ENCODE data around the gene VASH2. TPM values are rescaled to one million over a fixed set of nuclear protein-coding genes. Genes with fewer than 3 reads are reported as not detected.
A peak's percentile ranks its signal among the peaks of the same experiment; 100 is the strongest.

The VASH2 gene
- total RNA-seq, 1 experiment from 2014 or later: 303 TPM

DNA sequence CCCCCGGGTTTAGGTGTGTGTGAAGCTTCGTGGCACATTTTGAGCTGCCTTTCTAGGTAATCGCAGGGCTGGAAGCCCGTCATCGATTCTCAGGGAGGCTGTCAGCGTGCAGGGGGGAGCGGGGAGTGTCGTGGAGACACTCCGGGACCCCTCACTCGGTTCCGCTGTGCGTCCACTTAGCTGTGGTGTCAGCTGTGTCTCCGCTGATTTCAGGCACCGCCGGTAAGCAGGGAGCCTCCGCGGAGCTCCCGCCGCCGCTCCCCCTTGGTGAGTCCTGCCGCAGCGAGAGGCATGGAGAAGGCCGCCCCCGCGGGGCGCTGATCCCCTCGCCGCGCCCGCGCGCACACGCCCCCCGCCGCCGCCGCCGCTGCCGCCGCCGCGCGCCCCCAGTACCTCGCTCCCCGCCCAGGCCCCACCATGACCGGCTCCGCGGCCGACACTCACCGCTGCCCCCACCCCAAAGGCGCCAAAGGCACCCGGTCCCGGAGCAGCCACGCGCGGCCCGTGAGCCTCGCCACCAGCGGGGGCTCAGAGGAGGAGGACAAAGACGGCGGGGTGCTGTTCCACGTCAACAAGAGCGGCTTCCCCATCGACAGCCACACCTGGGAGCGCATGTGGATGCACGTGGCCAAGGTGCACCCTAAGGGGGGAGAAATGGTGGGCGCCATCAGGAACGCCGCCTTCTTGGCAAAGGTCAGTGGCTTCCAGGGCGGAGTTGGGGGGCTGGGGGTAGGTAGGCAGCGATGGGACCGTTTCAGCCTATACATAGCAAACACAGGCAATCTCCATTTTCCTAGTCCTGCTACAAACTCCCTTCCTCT is 995 bp downstream of the VASH2 start:
- peaks cover 10% of the 10 kb centered on the region for H3K9me3 Mint-ChIP-seq
- TF ChIP-seq CREM (CRISPR knock-in tag; IDR thresholded peaks at IDR 0.05): 0 out of 2 replicates have a peak, but pooled peaks have one; percentile 42
- TF ChIP-seq, protein P1, sequence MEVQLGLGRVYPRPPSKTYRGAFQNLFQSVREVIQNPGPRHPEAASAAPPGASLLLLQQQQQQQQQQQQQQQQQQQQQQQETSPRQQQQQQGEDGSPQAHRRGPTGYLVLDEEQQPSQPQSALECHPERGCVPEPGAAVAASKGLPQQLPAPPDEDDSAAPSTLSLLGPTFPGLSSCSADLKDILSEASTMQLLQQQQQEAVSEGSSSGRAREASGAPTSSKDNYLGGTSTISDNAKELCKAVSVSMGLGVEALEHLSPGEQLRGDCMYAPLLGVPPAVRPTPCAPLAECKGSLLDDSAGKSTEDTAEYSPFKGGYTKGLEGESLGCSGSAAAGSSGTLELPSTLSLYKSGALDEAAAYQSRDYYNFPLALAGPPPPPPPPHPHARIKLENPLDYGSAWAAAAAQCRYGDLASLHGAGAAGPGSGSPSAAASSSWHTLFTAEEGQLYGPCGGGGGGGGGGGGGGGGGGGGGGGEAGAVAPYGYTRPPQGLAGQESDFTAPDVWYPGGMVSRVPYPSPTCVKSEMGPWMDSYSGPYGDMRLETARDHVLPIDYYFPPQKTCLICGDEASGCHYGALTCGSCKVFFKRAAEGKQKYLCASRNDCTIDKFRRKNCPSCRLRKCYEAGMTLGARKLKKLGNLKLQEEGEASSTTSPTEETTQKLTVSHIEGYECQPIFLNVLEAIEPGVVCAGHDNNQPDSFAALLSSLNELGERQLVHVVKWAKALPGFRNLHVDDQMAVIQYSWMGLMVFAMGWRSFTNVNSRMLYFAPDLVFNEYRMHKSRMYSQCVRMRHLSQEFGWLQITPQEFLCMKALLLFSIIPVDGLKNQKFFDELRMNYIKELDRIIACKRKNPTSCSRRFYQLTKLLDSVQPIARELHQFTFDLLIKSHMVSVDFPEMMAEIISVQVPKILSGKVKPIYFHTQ (CRISPR knock-in tag; IDR thresholded peaks at IDR 0.05): no peak
- peak; percentile 59; the same call in 1 of the 2 replicates for TF ChIP-seq NFE2L1 (CRISPR knock-in tag; IDR thresholded peaks at IDR 0.05)
- TF ChIP-seq, protein P2, sequence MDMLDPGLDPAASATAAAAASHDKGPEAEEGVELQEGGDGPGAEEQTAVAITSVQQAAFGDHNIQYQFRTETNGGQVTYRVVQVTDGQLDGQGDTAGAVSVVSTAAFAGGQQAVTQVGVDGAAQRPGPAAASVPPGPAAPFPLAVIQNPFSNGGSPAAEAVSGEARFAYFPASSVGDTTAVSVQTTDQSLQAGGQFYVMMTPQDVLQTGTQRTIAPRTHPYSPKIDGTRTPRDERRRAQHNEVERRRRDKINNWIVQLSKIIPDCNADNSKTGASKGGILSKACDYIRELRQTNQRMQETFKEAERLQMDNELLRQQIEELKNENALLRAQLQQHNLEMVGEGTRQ (CRISPR knock-in tag; IDR thresholded peaks at IDR 0.05): no peak
- TF ChIP-seq, protein P3, sequence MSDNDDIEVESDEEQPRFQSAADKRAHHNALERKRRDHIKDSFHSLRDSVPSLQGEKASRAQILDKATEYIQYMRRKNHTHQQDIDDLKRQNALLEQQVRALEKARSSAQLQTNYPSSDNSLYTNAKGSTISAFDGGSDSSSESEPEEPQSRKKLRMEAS (CRISPR knock-in tag; IDR thresholded peaks at IDR 0.05): peak; percentile 84
- no peak for TF ChIP-seq NR3C1 (CRISPR knock-in tag; conservative IDR thresholded peaks at IDR 0.05; ENCODE audit: low read depth)
- no peak for TF ChIP-seq OVOL2 (CRISPR knock-in tag; IDR thresholded peaks at IDR 0.05; ENCODE audit: borderline replicate concordance)
- 0 out of 2 replicates have a peak, but pooled peaks have one; percentile 39 for TF ChIP-seq SP1 (CRISPR knock-in tag; conservative IDR thresholded peaks at IDR 0.05)
- no peak for TF ChIP-seq CREB1 (CRISPR knock-in tag; IDR thresholded peaks at IDR 0.05)
- TF ChIP-seq FOXP1 (CRISPR knock-in tag; IDR thresholded peaks at IDR 0.05; ENCODE audit: borderline replicate concordance): peak; percentile 73; the same call in 1 of the 2 replicates
- no peak for TF ChIP-seq EMX1 (CRISPR knock-in tag; IDR thresholded peaks at IDR 0.05)
- TF ChIP-seq ZNF138 (CRISPR knock-in tag; conservative IDR thresholded peaks at IDR 0.05): no peak
- TF ChIP-seq TP53 (CRISPR knock-in tag; IDR thresholded peaks at IDR 0.05): 0 out of 2 replicates have a peak, but pooled peaks have one; percentile 23
- TF ChIP-seq SMAD3 (CRISPR knock-in tag; IDR thresholded peaks at IDR 0.05; ENCODE audit: borderline replicate concordance): 0 out of 2 replicates have a peak, but pooled peaks have one; percentile 10
- TF ChIP-seq, protein P4, sequence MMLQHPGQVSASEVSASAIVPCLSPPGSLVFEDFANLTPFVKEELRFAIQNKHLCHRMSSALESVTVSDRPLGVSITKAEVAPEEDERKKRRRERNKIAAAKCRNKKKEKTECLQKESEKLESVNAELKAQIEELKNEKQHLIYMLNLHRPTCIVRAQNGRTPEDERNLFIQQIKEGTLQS (CRISPR knock-in tag; conservative IDR thresholded peaks at IDR 0.05): 0 out of 2 replicates have a peak, but pooled peaks have one; percentile 36
- no peak for TF ChIP-seq ZNF263 (CRISPR knock-in tag; IDR thresholded peaks at IDR 0.05; ENCODE audit: low read depth)
- 0 out of 2 replicates have a peak, but pooled peaks have one; percentile 45 for TF ChIP-seq ATF1 (CRISPR knock-in tag; IDR thresholded peaks at IDR 0.05)
- no peak for TF ChIP-seq IRF2 (CRISPR knock-in tag; IDR thresholded peaks at IDR 0.05; ENCODE audit: borderline replicate concordance, low read depth)
- peak; percentile 62; the same call in 1 of the 2 replicates for TF ChIP-seq FOXK1 (CRISPR knock-in tag; IDR thresholded peaks at IDR 0.05)
- peak; percentile 24; the same call in 1 of the 2 replicates for TF ChIP-seq ZNF121 (CRISPR knock-in tag; IDR thresholded peaks at IDR 0.05)
- TF ChIP-seq, protein P5, sequence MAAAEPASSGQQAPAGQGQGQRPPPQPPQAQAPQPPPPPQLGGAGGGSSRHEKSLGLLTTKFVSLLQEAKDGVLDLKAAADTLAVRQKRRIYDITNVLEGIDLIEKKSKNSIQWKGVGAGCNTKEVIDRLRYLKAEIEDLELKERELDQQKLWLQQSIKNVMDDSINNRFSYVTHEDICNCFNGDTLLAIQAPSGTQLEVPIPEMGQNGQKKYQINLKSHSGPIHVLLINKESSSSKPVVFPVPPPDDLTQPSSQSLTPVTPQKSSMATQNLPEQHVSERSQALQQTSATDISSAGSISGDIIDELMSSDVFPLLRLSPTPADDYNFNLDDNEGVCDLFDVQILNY (CRISPR knock-in tag; IDR thresholded peaks at IDR 0.05): peak; percentile 58; the same call in 1 of the 2 replicates
- TF ChIP-seq, protein P6, sequence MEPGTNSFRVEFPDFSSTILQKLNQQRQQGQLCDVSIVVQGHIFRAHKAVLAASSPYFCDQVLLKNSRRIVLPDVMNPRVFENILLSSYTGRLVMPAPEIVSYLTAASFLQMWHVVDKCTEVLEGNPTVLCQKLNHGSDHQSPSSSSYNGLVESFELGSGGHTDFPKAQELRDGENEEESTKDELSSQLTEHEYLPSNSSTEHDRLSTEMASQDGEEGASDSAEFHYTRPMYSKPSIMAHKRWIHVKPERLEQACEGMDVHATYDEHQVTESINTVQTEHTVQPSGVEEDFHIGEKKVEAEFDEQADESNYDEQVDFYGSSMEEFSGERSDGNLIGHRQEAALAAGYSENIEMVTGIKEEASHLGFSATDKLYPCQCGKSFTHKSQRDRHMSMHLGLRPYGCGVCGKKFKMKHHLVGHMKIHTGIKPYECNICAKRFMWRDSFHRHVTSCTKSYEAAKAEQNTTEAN (CRISPR knock-in tag; IDR thresholded peaks at IDR 0.05): peak; percentile 63; the same call in 1 of the 2 replicates
- peaks cover 14% of the 10 kb centered on the region for H3K27me3 Mint-ChIP-seq (ENCODE audit: low read depth)
- no peak for ATAC-seq
- no peak for DNase-seq (ENCODE audit: low spot score)
- peak overlapping the region; percentile 89 for H3K4me3 Mint-ChIP-seq
- POLR2A ChIA-PET: interaction anchor here (0.6 to 2.1 kb wide), 6 partner anchors 16 to 343 kb away, joined by 3 to 7 read pairs (median 4); partner anchors contain the start of genes ATF3 and FLVCR1
- H3K36me3 Mint-ChIP-seq: peaks cover 57% of the 10 kb centered on the region
- peaks cover 62% of the 10 kb centered on the region for H3K4me1 Mint-ChIP-seq
- H3K27ac Mint-ChIP-seq: peak overlapping the region; percentile 87; the same call in 1 of the 2 replicates
- CTCF ChIA-PET: interaction anchor here (0.9 to 2.7 kb wide), 5 partner anchors 11 to 474 kb away, joined by 4 to 7 read pairs (median 4); partner anchors contain the start of gene FLVCR1

All from WTC11 (cell line).